ENCODE data around the gene SLC2A4.
"Not testable (repeated sequence)": the region's sequence is repeated elsewhere in the genome, so short reads cannot be mapped to it uniquely, and the experiment has no call there.

Gene SLC2A4

DNA sequence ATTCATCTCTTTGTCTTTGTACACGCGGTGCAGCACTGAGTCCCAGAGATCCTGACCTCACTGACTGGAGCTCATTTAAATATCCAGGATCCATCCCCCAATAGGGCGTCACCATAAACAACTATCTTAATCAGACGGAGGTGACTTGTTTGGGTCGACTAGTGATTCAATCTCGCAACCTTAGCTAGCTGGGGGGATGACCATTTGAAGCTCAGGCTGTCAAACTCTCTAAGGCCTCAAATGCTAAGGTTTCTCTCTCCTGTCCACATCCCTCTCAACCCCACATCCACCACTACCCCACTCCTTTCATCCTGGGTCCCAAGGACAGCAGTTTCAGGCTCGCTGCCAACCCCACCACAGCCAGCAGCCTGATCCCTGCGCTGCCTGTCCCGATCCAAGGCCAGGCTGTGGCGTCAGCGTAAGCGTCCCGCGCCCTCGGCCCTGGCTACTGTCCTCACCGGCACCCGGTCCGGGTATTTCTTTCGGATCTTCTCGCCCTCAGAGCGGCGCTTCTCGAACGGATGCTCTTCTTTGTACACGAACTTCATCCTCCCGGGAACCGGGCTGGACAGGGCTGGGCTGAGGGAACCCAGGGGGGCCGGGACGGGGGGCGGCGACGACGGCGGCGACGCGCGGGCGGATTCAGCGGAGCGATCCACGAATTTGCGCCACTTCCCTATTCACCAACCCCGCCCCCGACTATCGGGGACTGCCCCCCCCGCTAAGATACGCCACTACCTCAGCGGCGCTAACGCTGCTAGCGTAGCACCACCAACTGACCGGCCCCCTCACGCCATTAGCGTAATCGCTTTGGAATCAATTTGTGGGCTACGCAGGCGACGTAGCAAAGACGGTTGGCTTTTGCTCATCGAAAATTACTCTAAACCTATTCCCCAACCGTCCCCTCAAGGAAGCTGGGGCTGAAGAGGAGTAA is 39.5 kb upstream of the SLC2A4 start, which contains the start of gene GABARAP:
GABARAP (minus strand) TSS at position 667 of the 934 bp plus-strand sequence; CDS start at position 548, 119 bp downstream.
- Histone ChIP-seq H3K4me2 (ENCODE audit: insufficient read depth, low read length) (peak within 1 kb of the TSS; percentile 72), H3K4me3 (ENCODE audit: low read depth in 1 of 2, low read length in 2 of 2) (peak within 1 kb of the TSS; percentile 68 to 87), H3K9ac (ENCODE audit: low read depth, low read length) (peak within 1 kb of the TSS; percentile 66), H3K4me1 (ENCODE audit: insufficient read depth, low read length) (peaks cover 44% of the 10 kb centered on the region), H3K27ac (ENCODE audit: low read length) (peak within 1 kb of the TSS; percentile 94), H2AFZ (ENCODE audit: low read depth, low read length) (peak within 1 kb of the TSS; percentile 89), H3K36me3 (ENCODE audit: insufficient read depth, low read length) (peaks cover 49% of the 10 kb centered on the region), H3K27me3 (ENCODE audit: insufficient read depth, low read length, poor library complexity) (no peaks in the 10 kb centered on the region), H3K9me3 (ENCODE audit: insufficient read depth, low read length, severe bottlenecking) (no peaks in the 10 kb centered on the region), H3K79me2 (ENCODE audit: insufficient read depth, low read length) (peaks cover 60% of the 10 kb centered on the region), H4K20me1 (ENCODE audit: insufficient read depth, low read length) (peaks cover 20% of the 10 kb centered on the region)
- TF ChIP-seq, protein P1, sequence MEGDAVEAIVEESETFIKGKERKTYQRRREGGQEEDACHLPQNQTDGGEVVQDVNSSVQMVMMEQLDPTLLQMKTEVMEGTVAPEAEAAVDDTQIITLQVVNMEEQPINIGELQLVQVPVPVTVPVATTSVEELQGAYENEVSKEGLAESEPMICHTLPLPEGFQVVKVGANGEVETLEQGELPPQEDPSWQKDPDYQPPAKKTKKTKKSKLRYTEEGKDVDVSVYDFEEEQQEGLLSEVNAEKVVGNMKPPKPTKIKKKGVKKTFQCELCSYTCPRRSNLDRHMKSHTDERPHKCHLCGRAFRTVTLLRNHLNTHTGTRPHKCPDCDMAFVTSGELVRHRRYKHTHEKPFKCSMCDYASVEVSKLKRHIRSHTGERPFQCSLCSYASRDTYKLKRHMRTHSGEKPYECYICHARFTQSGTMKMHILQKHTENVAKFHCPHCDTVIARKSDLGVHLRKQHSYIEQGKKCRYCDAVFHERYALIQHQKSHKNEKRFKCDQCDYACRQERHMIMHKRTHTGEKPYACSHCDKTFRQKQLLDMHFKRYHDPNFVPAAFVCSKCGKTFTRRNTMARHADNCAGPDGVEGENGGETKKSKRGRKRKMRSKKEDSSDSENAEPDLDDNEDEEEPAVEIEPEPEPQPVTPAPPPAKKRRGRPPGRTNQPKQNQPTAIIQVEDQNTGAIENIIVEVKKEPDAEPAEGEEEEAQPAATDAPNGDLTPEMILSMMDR (IDR thresholded peaks at IDR 0.05; ENCODE audit: borderline replicate concordance, extremely low read depth, low read length, poor library complexity, severe bottlenecking) = no peak
- TF ChIP-seq EZH2 (IDR thresholded peaks at IDR 0.05; ENCODE audit: borderline replicate concordance, low read depth, low read length, severe bottlenecking) = no peak
- ATAC-seq (ENCODE audit: insufficient read depth, low read depth) (peak; percentile 3), DNase-seq (peak; percentile 89)

GRCh38 chr17:7242717-7243452 is 38.6 kb upstream of the SLC2A4 start:
- Histone ChIP-seq H3K27ac (ENCODE audit: low read length) (peak overlapping the region; percentile 94), H3K4me3 (ENCODE audit: low read depth in 1 of 2, low read length in 2 of 2) (peak overlapping the region; percentile 68 to 87), H3K4me1 (ENCODE audit: insufficient read depth, low read length) (peaks cover 41% of the 10 kb centered on the region), H3K9me3 (ENCODE audit: insufficient read depth, low read length, severe bottlenecking) (no peaks in the 10 kb centered on the region), H2AFZ (ENCODE audit: low read depth, low read length) (peak overlapping the region; percentile 89), H3K27me3 (ENCODE audit: insufficient read depth, low read length, poor library complexity) (no peaks in the 10 kb centered on the region), H3K9ac (ENCODE audit: low read depth, low read length) (peak overlapping the region; percentile 66), H4K20me1 (ENCODE audit: insufficient read depth, low read length) (peaks cover 24% of the 10 kb centered on the region), H3K36me3 (ENCODE audit: insufficient read depth, low read length) (peaks cover 46% of the 10 kb centered on the region), H3K4me2 (ENCODE audit: insufficient read depth, low read length) (peak overlapping the region; percentile 72), H3K79me2 (ENCODE audit: insufficient read depth, low read length) (peaks cover 60% of the 10 kb centered on the region)
- peak; percentile 94 for DNase-seq
- ATAC-seq (ENCODE audit: insufficient read depth, low read depth) = peak; percentile 41
- no peak for TF ChIP-seq EZH2 (IDR thresholded peaks at IDR 0.05; ENCODE audit: borderline replicate concordance, low read depth, low read length, severe bottlenecking)
- TF ChIP-seq, protein P1 (IDR thresholded peaks at IDR 0.05; ENCODE audit: borderline replicate concordance, extremely low read depth, low read length, poor library complexity, severe bottlenecking) = no peak

GRCh38 chr17:7243453-7243729 is 38.1 kb upstream of the SLC2A4 start:
- TF ChIP-seq, protein P1 (IDR thresholded peaks at IDR 0.05; ENCODE audit: borderline replicate concordance, extremely low read depth, low read length, poor library complexity, severe bottlenecking) = no peak
- TF ChIP-seq EZH2 (IDR thresholded peaks at IDR 0.05; ENCODE audit: borderline replicate concordance, low read depth, low read length, severe bottlenecking) = no peak
- DNase-seq (no peak), ATAC-seq (ENCODE audit: insufficient read depth, low read depth) (no peak)
- peaks cover 46% of the 10 kb centered on the region for H3K36me3 ChIP-seq (ENCODE audit: insufficient read depth, low read length)
- H3K9ac ChIP-seq (ENCODE audit: low read depth, low read length) = peak overlapping the region; percentile 66
- H3K27me3 ChIP-seq (ENCODE audit: insufficient read depth, low read length, poor library complexity) = no peaks in the 10 kb centered on the region
- H3K9me3 ChIP-seq (ENCODE audit: insufficient read depth, low read length, severe bottlenecking) = no peaks in the 10 kb centered on the region
- H3K4me3 ChIP-seq (ENCODE audit: low read depth in 1 of 2, low read length in 2 of 2) = peak overlapping the region in 1 of 2 experiments; percentile 87; a peak in 3 of 4 replicates
- peaks cover 41% of the 10 kb centered on the region for H3K4me1 ChIP-seq (ENCODE audit: insufficient read depth, low read length)
- peak overlapping the region; percentile 94 for H3K27ac ChIP-seq (ENCODE audit: low read length)
- H2AFZ ChIP-seq (ENCODE audit: low read depth, low read length) = peak overlapping the region; percentile 55; the same call in 1 of the 2 replicates
- H4K20me1 ChIP-seq (ENCODE audit: insufficient read depth, low read length) = peaks cover 25% of the 10 kb centered on the region
- H3K79me2 ChIP-seq (ENCODE audit: insufficient read depth, low read length) = peaks cover 60% of the 10 kb centered on the region
- peak overlapping the region; percentile 72 for H3K4me2 ChIP-seq (ENCODE audit: insufficient read depth, low read length)

GRCh38 chr17:7243838-7244237 is 37.7 kb upstream of the SLC2A4 start:
- not testable (repeated sequence) for H3K4me2 ChIP-seq (ENCODE audit: insufficient read depth, low read length); H3K27ac ChIP-seq (ENCODE audit: low read length); H2AFZ ChIP-seq (ENCODE audit: low read depth, low read length); DNase-seq; ATAC-seq (ENCODE audit: insufficient read depth, low read depth); H3K27me3 ChIP-seq (ENCODE audit: insufficient read depth, low read length, poor library complexity); H3K9ac ChIP-seq (ENCODE audit: low read depth, low read length); H3K4me3 ChIP-seq (ENCODE audit: low read depth in 1 of 2, low read length in 2 of 2); H3K9me3 ChIP-seq (ENCODE audit: insufficient read depth, low read length, severe bottlenecking)
- Histone ChIP-seq H3K4me1 (ENCODE audit: insufficient read depth, low read length) (peaks cover 46% of the 10 kb centered on the region), H3K36me3 (ENCODE audit: insufficient read depth, low read length) (peaks cover 49% of the 10 kb centered on the region), H4K20me1 (ENCODE audit: insufficient read depth, low read length) (peaks cover 29% of the 10 kb centered on the region), H3K79me2 (ENCODE audit: insufficient read depth, low read length) (peaks cover 60% of the 10 kb centered on the region)
